SK-N-MC (cell line): ENCODE results near the gene PIAS4.

Source experiments
- DNase-seq: peaks from one replicate; pipeline ENCODE4 v3.0.0-alpha.2; 2011; ENCODE audit warnings: low read depth, low spot score
- H3K27ac ChIP-seq: fragments of 200-600 bp; sonication (generic); 2 replicates; pipeline ENCODE4 v1.5.1; 2016; ENCODE audit warnings: mixed run types
- H3K36me3 ChIP-seq: fragments of 200-600 bp; sonication (generic); 2 replicates; pipeline ENCODE4 v1.6.1; 2017; ENCODE audit warnings: antibody characterized with exemption, low read length, mixed read lengths; ENCODE audit not compliant: insufficient read depth
- H3K4me3 ChIP-seq: fragments of 200-600 bp; sonication (generic); 2 replicates; pipeline ENCODE4 v1.5.1; 2016
- H3K9ac ChIP-seq: fragments of 200-600 bp; sonication (generic); 2 replicates; pipeline ENCODE4 v1.8.0; 2017; ENCODE audit warnings: mixed run types, mixed read lengths; ENCODE audit not compliant: insufficient read length
- H3K9me3 ChIP-seq: fragments of 200-600 bp; sonication (generic); 2 replicates; pipeline ENCODE4 v1.6.1; 2017; ENCODE audit warnings: low read depth, mild to moderate bottlenecking, antibody characterized with exemption, low read length, moderate library complexity, mixed read lengths
- EZH2 ChIP-seq: fragments of 200-600 bp; sonication (generic); IDR thresholded peaks from one replicate; pipeline ENCODE4 v1.6.1; 2017; ENCODE audit warnings: antibody characterized with exemption
- FOXP2 ChIP-seq: optimal IDR thresholded peaks from 2 replicates; pipeline ENCODE3; 2011; ENCODE audit warnings: mild to moderate bottlenecking, moderate library complexity; ENCODE audit not compliant: insufficient read depth; ENCODE audit errors: extremely low read length, control extremely low read depth
- POLR2AphosphoS5 ChIP-seq: IDR thresholded peaks from 2 replicates; pipeline ENCODE4 v1.6.1; 2012; ENCODE audit warnings: mild to moderate bottlenecking, low read depth, low read length, borderline replicate concordance

The PIAS4 gene

DNA sequence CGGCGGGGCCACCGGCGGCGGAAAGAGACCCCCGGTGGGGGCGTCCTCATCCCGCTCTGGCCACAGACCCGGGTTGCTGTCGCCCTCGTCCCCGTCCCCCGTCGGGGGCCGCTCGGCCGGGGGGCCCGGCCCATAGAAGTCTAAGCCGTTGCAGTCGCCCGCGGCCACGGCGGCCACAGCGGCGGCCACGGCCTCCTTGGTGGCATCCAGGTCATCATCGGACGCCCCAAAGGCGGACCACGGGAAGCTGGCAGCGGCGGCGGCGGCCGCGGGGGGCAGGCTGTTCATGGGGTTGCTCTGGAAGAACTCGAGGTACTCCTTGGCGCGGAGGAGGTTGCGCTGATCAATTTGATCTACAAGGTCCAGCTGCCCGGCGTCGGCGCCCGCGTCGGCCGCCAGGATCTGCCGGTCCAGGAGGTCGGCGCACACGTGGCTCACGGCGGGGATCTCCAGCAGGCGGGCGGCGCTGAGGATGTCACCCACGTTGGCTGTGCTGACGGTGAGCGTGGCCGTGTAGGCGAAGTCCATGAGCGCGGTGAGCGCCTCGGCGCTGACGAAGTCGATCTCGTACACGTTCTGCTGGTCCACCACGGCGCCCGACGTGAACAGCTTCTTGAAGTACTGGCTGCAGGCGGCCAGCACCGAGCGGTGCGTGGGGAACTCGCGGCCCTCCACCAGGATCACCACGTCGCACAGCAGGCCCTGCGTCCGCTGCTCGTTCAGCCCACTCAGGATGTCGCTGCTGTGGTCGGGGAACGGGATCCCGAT lies 47.1 kb downstream of the PIAS4 start:
- Histone ChIP-seq H3K9me3 (no peaks in the 10 kb centered on the region), H3K36me3 (peaks cover 41% of the 10 kb centered on the region; the same call in 1 of the 2 replicates), H3K4me3 (no peak overlapping the region), H3K9ac (no peak overlapping the region), H3K27ac (no peak overlapping the region)
- no peak for TF ChIP-seq FOXP2
- no peak for TF ChIP-seq POLR2AphosphoS5
- TF ChIP-seq EZH2 = no peak
- no peak for DNase-seq

DNA sequence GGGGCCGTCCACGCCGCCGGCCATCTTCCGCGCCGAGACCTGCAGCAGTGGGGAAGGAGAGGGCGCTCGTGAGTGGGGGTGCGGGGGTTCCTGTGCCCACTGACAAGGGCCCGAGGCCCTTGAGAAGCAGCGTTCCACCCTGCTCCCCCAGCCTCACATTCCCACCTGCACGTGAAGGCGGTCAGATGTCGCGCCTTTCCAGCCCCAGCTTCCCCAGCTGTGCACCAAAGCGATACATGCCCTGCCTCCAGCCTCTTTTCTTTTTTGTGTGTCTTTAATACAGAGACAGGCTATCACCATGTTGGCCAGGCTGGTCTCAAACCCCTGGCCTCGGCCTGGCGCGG lies 47.6 kb downstream of the PIAS4 start:
- TF ChIP-seq FOXP2 = no peak
- TF ChIP-seq EZH2 = no peak
- no peak for TF ChIP-seq POLR2AphosphoS5
- H3K4me3 ChIP-seq = no peak overlapping the region
- no peak for DNase-seq
- H3K27ac ChIP-seq = no peak overlapping the region
- H3K9me3 ChIP-seq = no peaks in the 10 kb centered on the region
- H3K36me3 ChIP-seq = peaks cover 41% of the 10 kb centered on the region; the same call in 1 of the 2 replicates
- H3K9ac ChIP-seq = no peak overlapping the region

DNA sequence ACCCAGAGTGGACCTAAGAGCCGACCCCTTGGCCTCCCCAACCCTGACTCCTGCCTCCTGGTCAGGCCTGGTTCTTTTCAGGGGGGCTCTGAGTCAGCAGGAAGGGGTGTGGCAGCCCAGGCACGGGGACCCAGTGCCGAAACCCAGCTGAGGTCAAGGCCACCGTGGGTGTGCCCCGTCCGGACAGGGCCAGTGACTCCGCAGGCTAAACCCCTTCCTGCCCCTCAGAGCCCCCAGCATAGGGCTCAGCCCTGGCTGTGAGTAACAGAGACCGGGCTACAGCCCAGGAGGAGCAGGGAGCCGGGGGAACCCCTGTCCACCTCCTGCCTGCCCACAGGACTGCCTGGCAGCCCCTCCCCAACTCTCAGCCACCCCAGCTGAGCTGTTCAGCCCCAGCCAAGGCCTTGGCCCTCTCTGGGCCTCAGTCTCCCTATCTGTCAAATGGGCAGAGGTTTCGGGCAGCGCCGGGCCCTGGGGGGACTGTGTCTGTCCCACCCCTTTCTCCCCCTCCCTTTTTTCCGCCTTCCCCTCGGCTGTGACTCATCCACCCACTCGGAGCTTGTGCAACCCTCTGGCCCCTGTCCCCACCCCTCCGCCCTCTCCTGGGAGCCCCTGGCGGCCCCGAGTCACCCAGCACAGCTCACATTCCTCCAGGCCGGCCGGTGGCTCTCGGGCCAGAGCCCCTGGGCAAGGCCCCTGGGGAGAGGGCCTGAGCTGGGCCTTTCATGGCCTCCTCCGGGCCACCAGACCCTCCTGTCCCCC lies 50.6 kb downstream of the PIAS4 start:
- no peak for DNase-seq
- TF ChIP-seq POLR2AphosphoS5 (no peak), FOXP2 (no peak), EZH2 (no peak)
- no peaks in the 10 kb centered on the region for H3K9me3 ChIP-seq
- no peak overlapping the region for H3K9ac ChIP-seq
- H3K27ac ChIP-seq = no peak overlapping the region
- H3K36me3 ChIP-seq = peaks cover 31% of the 10 kb centered on the region; the same call in 1 of the 2 replicates
- no peak overlapping the region for H3K4me3 ChIP-seq

DNA sequence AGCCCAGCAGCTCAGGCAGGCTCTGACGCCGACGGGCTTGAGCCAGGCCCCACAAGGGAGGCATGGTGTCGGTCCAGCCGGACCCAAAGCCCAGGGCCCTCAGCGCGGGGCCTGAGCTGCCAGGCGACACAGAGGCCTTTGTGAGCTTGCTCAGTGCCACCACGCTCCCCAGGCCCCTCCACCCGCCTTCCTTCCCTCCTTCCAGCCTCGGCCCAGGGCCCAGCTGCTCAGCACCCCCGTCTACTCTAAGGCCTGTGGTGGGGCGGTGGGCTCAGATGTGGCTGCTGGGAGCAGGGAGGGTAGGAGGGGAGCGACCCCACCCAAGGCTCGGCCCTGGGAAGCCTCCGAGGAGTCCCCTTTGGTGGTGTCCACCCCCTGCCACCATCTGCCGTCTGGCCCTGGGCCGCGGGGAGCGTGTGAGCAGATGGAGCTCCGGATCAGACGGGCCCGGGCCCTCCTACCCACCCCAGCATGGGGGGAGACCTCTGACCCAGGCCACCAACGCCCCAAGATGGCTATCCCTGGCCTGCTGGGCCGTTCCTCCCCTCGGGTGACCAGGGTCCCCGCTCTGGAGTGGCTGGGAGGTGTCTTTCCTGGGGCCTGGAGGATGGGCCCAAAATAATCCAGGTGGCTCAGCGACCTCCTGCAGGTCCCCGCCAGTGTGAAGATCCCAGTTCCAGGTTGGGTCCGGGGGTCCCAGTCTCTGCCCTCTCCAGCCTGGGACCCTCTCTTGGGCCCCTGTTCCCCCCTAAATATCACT lies 51.3 kb downstream of the PIAS4 start:
- H3K36me3 ChIP-seq = peaks cover 31% of the 10 kb centered on the region; the same call in 1 of the 2 replicates
- no peak overlapping the region for H3K9ac ChIP-seq
- no peak overlapping the region for H3K27ac ChIP-seq
- no peak overlapping the region for H3K4me3 ChIP-seq
- no peak for TF ChIP-seq FOXP2
- no peak; the same call in 1 of the 2 replicates for TF ChIP-seq POLR2AphosphoS5
- TF ChIP-seq EZH2 = no peak
- DNase-seq = no peak
- no peaks in the 10 kb centered on the region for H3K9me3 ChIP-seq

DNA sequence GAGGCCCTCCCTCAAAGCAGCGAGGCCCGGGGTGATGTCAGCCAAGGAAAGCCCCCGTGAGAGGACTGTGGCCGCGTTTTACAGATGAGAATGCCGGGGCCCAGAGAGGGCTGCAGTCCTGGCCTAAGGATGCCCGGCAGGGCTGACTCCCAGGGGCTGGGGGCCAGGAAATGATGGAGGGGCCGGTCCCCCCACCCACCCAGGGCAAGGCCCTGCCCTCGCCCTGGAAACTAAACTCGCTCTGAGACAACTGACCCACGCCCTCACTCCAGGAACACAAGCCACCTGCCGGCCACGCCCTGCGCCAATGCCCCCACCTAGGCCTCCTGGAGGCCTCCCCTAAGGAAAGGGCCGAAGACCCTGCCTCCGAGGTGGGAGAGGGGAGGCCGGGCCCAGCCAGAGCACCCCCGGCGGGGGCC lies 51.9 kb downstream of the PIAS4 start:
- H3K27ac ChIP-seq = no peak overlapping the region
- peaks cover 30% of the 10 kb centered on the region; the same call in 1 of the 2 replicates for H3K36me3 ChIP-seq
- TF ChIP-seq FOXP2 = no peak
- TF ChIP-seq EZH2 = no peak
- TF ChIP-seq POLR2AphosphoS5 = no peak
- no peak overlapping the region for H3K9ac ChIP-seq
- H3K4me3 ChIP-seq = no peak overlapping the region
- H3K9me3 ChIP-seq = no peaks in the 10 kb centered on the region
- DNase-seq = no peak

DNA sequence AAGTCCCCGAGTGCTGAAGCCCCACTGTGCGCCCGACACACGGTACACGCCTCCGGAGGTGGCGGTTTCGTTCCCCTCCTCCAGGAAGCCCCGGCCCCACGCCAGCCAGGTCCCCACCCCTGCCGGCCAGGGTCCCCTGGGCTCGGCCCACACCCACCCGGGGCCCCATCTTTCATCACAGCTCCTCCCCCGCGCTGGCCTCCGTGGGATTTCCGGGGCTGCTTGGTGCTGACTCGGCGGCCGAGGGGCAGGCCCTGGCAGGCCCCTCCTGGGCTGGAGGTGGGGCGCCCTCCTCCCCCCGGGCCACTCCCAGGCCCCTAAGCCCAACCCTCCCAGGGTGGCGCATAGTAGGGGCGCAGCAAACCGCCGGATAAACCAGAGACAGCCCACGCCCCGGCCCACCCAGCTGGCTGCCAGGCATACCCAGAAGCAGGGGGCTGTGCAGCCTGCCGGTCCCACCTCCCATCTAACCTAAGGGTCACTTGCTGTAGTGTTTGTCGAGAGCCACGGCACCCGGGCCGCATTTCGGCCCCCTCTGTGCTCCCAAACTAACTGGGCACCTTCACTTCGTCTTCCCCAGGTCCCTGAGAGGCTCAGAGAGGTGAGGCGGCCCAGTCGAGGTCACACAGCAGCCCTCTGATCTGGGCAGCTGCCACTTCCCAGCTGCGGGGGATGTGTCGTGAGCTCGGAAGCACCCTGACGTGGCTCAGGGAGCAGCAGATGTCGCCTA lies 52.5 kb downstream of the PIAS4 start:
- Histone ChIP-seq H3K27ac (no peak overlapping the region), H3K36me3 (peaks cover 24% of the 10 kb centered on the region; the same call in 1 of the 2 replicates), H3K9me3 (no peaks in the 10 kb centered on the region), H3K9ac (no peak overlapping the region), H3K4me3 (no peak overlapping the region)
- TF ChIP-seq FOXP2 (no peak), EZH2 (no peak)
- DNase-seq = no peak

DNA sequence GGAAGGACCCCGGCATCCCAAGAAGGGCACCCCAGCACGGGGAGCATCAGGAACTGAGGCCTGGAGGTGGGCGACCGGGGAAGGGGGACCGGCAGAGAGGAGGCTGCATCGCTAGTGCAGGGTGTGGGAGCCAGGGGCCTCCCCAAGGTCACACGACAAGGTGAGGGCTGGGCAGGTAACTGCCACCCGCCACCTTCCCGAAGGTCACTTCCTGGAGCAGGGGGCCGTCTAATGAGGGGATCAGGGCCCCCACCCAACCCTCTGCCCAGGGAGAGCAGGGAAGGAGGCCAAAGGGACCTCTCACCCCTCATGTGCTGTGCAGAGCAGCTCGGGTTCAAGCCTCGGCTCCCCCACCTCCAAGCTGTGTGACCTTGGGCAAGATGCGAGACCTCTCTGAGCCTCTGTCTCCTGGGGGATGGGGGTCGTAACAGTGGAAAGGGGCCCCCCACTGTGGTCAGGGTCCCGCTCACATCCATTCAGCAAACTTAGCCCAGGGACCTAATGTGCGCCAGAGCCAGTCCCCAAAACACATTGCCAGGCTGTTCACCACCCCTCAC lies 53.2 kb downstream of the PIAS4 start:
- no peak overlapping the region for H3K4me3 ChIP-seq
- TF ChIP-seq POLR2AphosphoS5 = no peak
- TF ChIP-seq EZH2 = no peak
- TF ChIP-seq FOXP2 = no peak
- H3K9ac ChIP-seq = no peak overlapping the region
- no peaks in the 10 kb centered on the region for H3K9me3 ChIP-seq
- no peak for DNase-seq
- no peak overlapping the region for H3K27ac ChIP-seq
- H3K36me3 ChIP-seq = peaks cover 20% of the 10 kb centered on the region; the same call in 1 of the 2 replicates
